GM18868 (cell line): Measurements from ENCODE around the gene SETD9.

ENCODE experiments used
- ATAC-seq: cut with Tn5 transposase; IDR thresholded peaks from one replicate; pipeline ENCODE4 v1.9.1; 2021; ENCODE audit warnings: mild to moderate bottlenecking, moderate library complexity; ENCODE audit not compliant: unreplicated experiment

Gene SETD9

GRCh38 chr5:56909294-56910209 is at the start of gene SETD9:
Gene SETD9, plus strand, starts transcription at chr5:56909596. Its CDS starts 50 bp downstream, at chr5:56909646.
- ATAC-seq = peak; percentile 94

- no peak for ATAC-seq
Observed at GRCh38 chr5:56861893-56862485, 47.4 kb upstream of the SETD9 start.

GRCh38 chr5:56862909-56863308 is 46.5 kb upstream of the SETD9 start:
- ATAC-seq = no peak

GRCh38 chr5:56871777-56872176 is 37.6 kb upstream of the SETD9 start:
- no peak for ATAC-seq

- no peak for ATAC-seq
Observed at GRCh38 chr5:56873056-56873455, 36.3 kb upstream of the SETD9 start.

GRCh38 chr5:56876327-56876726 is 33.1 kb upstream of the SETD9 start:
- ATAC-seq = no peak

GRCh38 chr5:56881571-56881970 is 27.8 kb upstream of the SETD9 start:
- ATAC-seq = no peak

- no peak for ATAC-seq
Observed at GRCh38 chr5:56893251-56893951, 16.0 kb upstream of the SETD9 start.

- no peak for ATAC-seq
Observed at GRCh38 chr5:56896763-56897162, 12.6 kb upstream of the SETD9 start.

GRCh38 chr5:56898213-56898612 is 11.2 kb upstream of the SETD9 start:
- no peak for ATAC-seq

- ATAC-seq = no peak
Observed at GRCh38 chr5:56900395-56900794, 9.0 kb upstream of the SETD9 start.

GRCh38 chr5:56900858-56901578 is 8.4 kb upstream of the SETD9 start:
- ATAC-seq = no peak

- peak; percentile 7 for ATAC-seq
Observed at GRCh38 chr5:56908942-56909293, 478 bp upstream of the SETD9 start.

GRCh38 chr5:56910210-56910965 is 992 bp downstream of the SETD9 start:
- ATAC-seq = peak; percentile 24

- ATAC-seq = no peak
Observed at GRCh38 chr5:56913766-56914165, 4.4 kb downstream of the SETD9 start.

GRCh38 chr5:56914678-56915077 is 5.3 kb downstream of the SETD9 start:
- no peak for ATAC-seq

GRCh38 chr5:56917534-56917933 is 8.1 kb downstream of the SETD9 start:
- no peak for ATAC-seq

GRCh38 chr5:56918054-56918453 is 8.7 kb downstream of the SETD9 start:
- ATAC-seq = no peak

- ATAC-seq = no peak
Observed at GRCh38 chr5:56919942-56920662, 10.7 kb downstream of the SETD9 start.

- no peak for ATAC-seq
Observed at GRCh38 chr5:56922922-56923321, 13.5 kb downstream of the SETD9 start.
